Caco-2 (cell line): ENCODE measurements around the gene MYO16. TPM values are rescaled to one million over a fixed set of nuclear protein-coding genes. Genes with fewer than 3 reads are reported as not detected.

Experiments
- BruUV-seq: library from RNA; stranded (reverse); fragments of 400-500 nt; replicated peaks from 2 replicates; lab custom pipeline; 2021; lab: Mats Ljungman, UMichigan
- CTCF ChIA-PET: fragments of 300-600 bp; sonication (Branson Sonifier 250); formaldehyde crosslinking; loops from one replicate; lab custom pipeline; 2022; ENCODE audit warnings: antibody characterized with exemption; lab: Charles Lee
- POLR2A ChIA-PET: fragments of 300-600 bp; sonication (Branson Sonifier 250); formaldehyde crosslinking; loops from one replicate; lab custom pipeline; 2022; ENCODE audit warnings: antibody characterized with exemption; lab: Charles Lee
- DNase-seq, 2 experiments: peaks; one replicate each; pipeline versions ENCODE4 v3.0.0 to v3.0.0-alpha.2; 2020 to 2022
- H3K27me3 ChIP-seq: replicated peaks from 2 replicates; pipeline ENCODE4 v1.6.0; 2011; ENCODE audit warnings: low read length; ENCODE audit not compliant: control insufficient read depth, insufficient read depth
- H3K36me3 ChIP-seq: 2 replicates; pipeline ENCODE4 v1.5.1; 2011; ENCODE audit warnings: low read length; ENCODE audit not compliant: control insufficient read depth, insufficient read depth
- H3K4me1 ChIP-seq: fragments of 250-450 bp; sonication (Bioruptor Pico); 2 replicates; pipeline ENCODE4 v1.5.1; 2020; ENCODE audit warnings: mild to moderate bottlenecking
- H3K4me3 ChIP-seq: 2 replicates; pipeline ENCODE4 v1.5.1; 2011; ENCODE audit warnings: low read depth, mild to moderate bottlenecking, control low read depth, low read length
- H3K9me3 ChIP-seq: fragments of 250-450 bp; sonication (Bioruptor Pico); 2 replicates; pipeline ENCODE4 v1.5.1; 2020; ENCODE audit warnings: mild to moderate bottlenecking, moderate library complexity
- H3K27ac Mint-ChIP-seq: one replicate; pipeline ENCODE4 v1.8.0; 2022; ENCODE audit warnings: mixed read lengths; ENCODE audit not compliant: unreplicated experiment
- H3K27me3 Mint-ChIP-seq: one replicate; pipeline ENCODE4 v1.8.0; 2022; ENCODE audit warnings: mixed read lengths; ENCODE audit not compliant: insufficient read depth, unreplicated experiment
- H3K36me3 Mint-ChIP-seq: one replicate; pipeline ENCODE4 v1.8.0; 2022; ENCODE audit warnings: mild to moderate bottlenecking, mixed read lengths; ENCODE audit not compliant: insufficient read depth, unreplicated experiment
- H3K4me1 Mint-ChIP-seq: one replicate; pipeline ENCODE4 v1.8.0; 2022; ENCODE audit warnings: low read depth, mixed read lengths; ENCODE audit not compliant: unreplicated experiment
- H3K4me3 Mint-ChIP-seq: one replicate; pipeline ENCODE4 v1.8.0; 2022; ENCODE audit warnings: mild to moderate bottlenecking, moderate library complexity, mixed read lengths; ENCODE audit not compliant: unreplicated experiment
- H3K9me3 Mint-ChIP-seq: one replicate; pipeline ENCODE4 v1.8.0; 2022; ENCODE audit warnings: mixed read lengths; ENCODE audit not compliant: unreplicated experiment
- intact Hi-C: fragments of 100-400 bp; cut with micrococcal nuclease; formaldehyde crosslinking; loops from one replicate; pipeline ENCODE4 v1.10.0; 2022; ENCODE audit not compliant: unreplicated experiment
- total RNA-seq: library from RNA; stranded (reverse); gene quantifications from 2 replicates; pipeline ENCODE4 v1.2.3, GENCODE V29; 2022
- TF ChIP-seq, protein P1 (sequence below), 2 experiments: fragments of 200-600 bp in 1 of 2; IDR thresholded peaks; 1 replicate in 1 of 2; 2 replicates in 1 of 2; pipeline versions ENCODE4 v1.5.1 to v1.8.0; 2011 to 2022; ENCODE audit warnings: antibody characterized with exemption in 1 of 2, control low read depth in 1 of 2, inconsistent platforms in 1 of 2, low read depth in 1 of 2, low read length in 1 of 2, mild to moderate bottlenecking in 1 of 2, moderate library complexity in 1 of 2; ENCODE audit not compliant: insufficient read depth in 1 of 2, severe bottlenecking in 1 of 2, unreplicated experiment in 1 of 2

The MYO16 gene
- total RNA-seq, 1 experiment from 2014 or later, result not detected

GRCh38 chr13:108615241-108615640, 14.2 kb upstream of the MYO16 start:
- H3K27ac Mint-ChIP-seq, result no peak overlapping the region
- POLR2A ChIA-PET, result no interaction called here

DNA sequence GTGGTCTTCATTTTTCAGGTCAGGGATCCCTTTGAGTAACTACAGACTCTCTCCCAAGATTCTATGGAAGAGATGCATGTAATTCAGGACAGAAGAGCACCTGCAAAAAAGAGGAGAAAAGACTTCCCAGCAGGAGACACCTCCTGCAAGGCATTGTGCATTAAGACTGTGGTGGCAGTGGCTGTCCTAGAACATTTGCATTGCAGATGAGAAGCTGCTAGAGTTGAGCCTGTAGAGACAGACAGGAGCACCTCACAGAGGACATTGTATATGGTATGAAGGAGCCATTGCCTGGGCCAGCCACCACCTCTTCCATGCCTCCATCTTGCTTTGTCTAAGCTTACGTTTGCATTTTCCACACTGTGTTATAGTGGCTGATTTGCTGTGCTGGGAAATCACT, 11.2 kb upstream of the MYO16 start:
- Mint-ChIP-seq H3K27me3 (no peaks in the 10 kb centered on the region), H3K4me1 (no peaks in the 10 kb centered on the region), H3K4me3 (no peak overlapping the region), H3K36me3 (no peaks in the 10 kb centered on the region), H3K9me3 (no peaks in the 10 kb centered on the region), H3K27ac (no peak overlapping the region)
- intact Hi-C loops, result loop anchor here (5.0 kb wide), 1 partner anchor 109 kb away; no protein-coding TSS in a partner anchor
- BruUV-seq, result no TSS peak
- TF ChIP-seq, protein P1, sequence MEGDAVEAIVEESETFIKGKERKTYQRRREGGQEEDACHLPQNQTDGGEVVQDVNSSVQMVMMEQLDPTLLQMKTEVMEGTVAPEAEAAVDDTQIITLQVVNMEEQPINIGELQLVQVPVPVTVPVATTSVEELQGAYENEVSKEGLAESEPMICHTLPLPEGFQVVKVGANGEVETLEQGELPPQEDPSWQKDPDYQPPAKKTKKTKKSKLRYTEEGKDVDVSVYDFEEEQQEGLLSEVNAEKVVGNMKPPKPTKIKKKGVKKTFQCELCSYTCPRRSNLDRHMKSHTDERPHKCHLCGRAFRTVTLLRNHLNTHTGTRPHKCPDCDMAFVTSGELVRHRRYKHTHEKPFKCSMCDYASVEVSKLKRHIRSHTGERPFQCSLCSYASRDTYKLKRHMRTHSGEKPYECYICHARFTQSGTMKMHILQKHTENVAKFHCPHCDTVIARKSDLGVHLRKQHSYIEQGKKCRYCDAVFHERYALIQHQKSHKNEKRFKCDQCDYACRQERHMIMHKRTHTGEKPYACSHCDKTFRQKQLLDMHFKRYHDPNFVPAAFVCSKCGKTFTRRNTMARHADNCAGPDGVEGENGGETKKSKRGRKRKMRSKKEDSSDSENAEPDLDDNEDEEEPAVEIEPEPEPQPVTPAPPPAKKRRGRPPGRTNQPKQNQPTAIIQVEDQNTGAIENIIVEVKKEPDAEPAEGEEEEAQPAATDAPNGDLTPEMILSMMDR (IDR thresholded peaks at IDR 0.05; ENCODE audit: insufficient read depth in 1 of 2, low read depth in 1 of 2, low read length in 1 of 2, severe bottlenecking in 1 of 2, unreplicated experiment in 1 of 2), result no peak
- POLR2A ChIA-PET, result no interaction called here
- no peaks in the 10 kb centered on the region for H3K9me3 ChIP-seq
- DNase-seq, result no peak
- no peaks in the 10 kb centered on the region for H3K4me1 ChIP-seq
- no peaks in the 10 kb centered on the region for H3K36me3 ChIP-seq
- CTCF ChIA-PET, result no interaction called here
- H3K27me3 ChIP-seq, result no peaks in the 10 kb centered on the region
- H3K4me3 ChIP-seq, result no peak overlapping the region

More at GRCh38 chr13:108615241-108615640, 14.2 kb upstream of the MYO16 start:
- no TSS peak for BruUV-seq
- H3K36me3 ChIP-seq, result no peaks in the 10 kb centered on the region
- TF ChIP-seq, protein P1 (IDR thresholded peaks at IDR 0.05; ENCODE audit: insufficient read depth in 1 of 2, low read depth in 1 of 2, low read length in 1 of 2, severe bottlenecking in 1 of 2, unreplicated experiment in 1 of 2), result no peak
- DNase-seq, result no peak
- Mint-ChIP-seq H3K4me3 (no peak overlapping the region), H3K9me3 (no peaks in the 10 kb centered on the region), H3K4me1 (no peaks in the 10 kb centered on the region), H3K36me3 (no peaks in the 10 kb centered on the region), H3K27me3 (no peaks in the 10 kb centered on the region)
- intact Hi-C loops, result loop anchor here (5.0 kb wide), 1 partner anchor 112 kb away; no protein-coding TSS in a partner anchor
- H3K27me3 ChIP-seq, result no peaks in the 10 kb centered on the region
- no peaks in the 10 kb centered on the region for H3K9me3 ChIP-seq
- CTCF ChIA-PET, result no interaction called here
- no peaks in the 10 kb centered on the region for H3K4me1 ChIP-seq
- no peak overlapping the region for H3K4me3 ChIP-seq

DNA sequence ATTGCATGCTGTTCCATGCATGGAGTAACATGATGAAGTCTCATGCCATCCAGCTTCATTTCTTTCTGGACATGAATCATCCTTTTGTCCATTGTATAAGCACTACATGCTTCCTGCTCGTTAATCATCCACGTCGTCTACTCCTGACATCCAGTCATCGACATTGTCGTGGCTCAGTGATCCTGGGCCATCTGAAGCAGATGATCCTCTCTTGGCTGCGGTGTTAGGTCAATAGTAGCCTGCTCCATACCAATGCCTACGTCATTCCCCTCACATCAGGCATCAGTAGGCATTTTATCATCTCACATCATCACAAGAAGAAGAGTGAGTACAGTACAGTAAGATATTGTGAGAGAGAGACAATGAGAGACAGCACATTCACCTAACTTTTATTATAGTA, 7.9 kb upstream of the MYO16 start:
- H3K4me1 Mint-ChIP-seq, result no peaks in the 10 kb centered on the region
- intact Hi-C loops, result no loop called here
- Histone ChIP-seq H3K4me3 (no peak overlapping the region), H3K4me1 (no peaks in the 10 kb centered on the region), H3K27me3 (no peaks in the 10 kb centered on the region), H3K9me3 (0 out of 2 replicates have a peak, but pooled peaks cover 7% of the 10 kb centered on the region), H3K36me3 (no peaks in the 10 kb centered on the region)
- no peaks in the 10 kb centered on the region for H3K27me3 Mint-ChIP-seq
- CTCF ChIA-PET, result no interaction called here
- no peak for DNase-seq
- no peak overlapping the region for H3K27ac Mint-ChIP-seq
- no peaks in the 10 kb centered on the region for H3K36me3 Mint-ChIP-seq
- POLR2A ChIA-PET, result no interaction called here
- no peak overlapping the region for H3K4me3 Mint-ChIP-seq
- no peaks in the 10 kb centered on the region for H3K9me3 Mint-ChIP-seq
- TF ChIP-seq, protein P1 (IDR thresholded peaks at IDR 0.05; ENCODE audit: insufficient read depth in 1 of 2, low read depth in 1 of 2, low read length in 1 of 2, severe bottlenecking in 1 of 2, unreplicated experiment in 1 of 2), result no peak
- no TSS peak for BruUV-seq
